Measurements from ENCODE around the gene FAM181A. TPM values are rescaled to one million over a fixed set of nuclear protein-coding genes. Genes with fewer than 3 reads are reported as not detected.

Gene FAM181A
- polyA plus RNA-seq, 1 donor (not counting 4 experiments of a cell fraction or from before 2014, with no cell fraction given) = 0.04 TPM

- Histone ChIP-seq H3K27ac (ENCODE audit: control insufficient read depth, insufficient read depth, low read length) (no peak overlapping the region), H3K27me3 (ENCODE audit: control insufficient read depth, extremely low read depth, insufficient read depth, low read length) (peaks cover 21% of the 10 kb centered on the region), H2AFZ (ENCODE audit: control insufficient read depth, low read length) (no peak overlapping the region), H3K4me2 (ENCODE audit: control insufficient read depth, extremely low read depth, insufficient read depth, low read depth, low read length) (no peak overlapping the region), H4K20me1 (ENCODE audit: control insufficient read depth, extremely low read depth, insufficient read depth, low read length) (no peaks in the 10 kb centered on the region), H3K4me3 (ENCODE audit: control insufficient read depth in 2 of 3, extremely low read depth in 1 of 3, insufficient read depth in 2 of 3, low read depth in 1 of 3, low read length in 3 of 3) (no peak overlapping the region), H3K4me1 (ENCODE audit: control insufficient read depth, extremely low read depth, insufficient read depth, low read length) (no peaks in the 10 kb centered on the region), H3K36me3 (ENCODE audit: control insufficient read depth in 2 of 2, extremely low read depth in 1 of 2, insufficient read depth in 2 of 2, low read length in 2 of 2) (no peaks in the 10 kb centered on the region), H3K9me1 (ENCODE audit: control insufficient read depth, extremely low read depth, insufficient read depth, low read length) (no peaks in the 10 kb centered on the region), H3K79me2 (ENCODE audit: control insufficient read depth, insufficient read depth, low read length) (no peaks in the 10 kb centered on the region), H3K9me3 (ENCODE audit: control insufficient read depth, low read depth, low read length) (no peaks in the 10 kb centered on the region), H3K9ac (ENCODE audit: control insufficient read depth, extremely low read depth, insufficient read depth, low read length) (no peak overlapping the region)
- dilution Hi-C loops (cut with MboI; ENCODE audit: extremely low pct_ligation_motif_present, low sequenced_read_pairs) = no loop called here
- TF ChIP-seq, protein P1, sequence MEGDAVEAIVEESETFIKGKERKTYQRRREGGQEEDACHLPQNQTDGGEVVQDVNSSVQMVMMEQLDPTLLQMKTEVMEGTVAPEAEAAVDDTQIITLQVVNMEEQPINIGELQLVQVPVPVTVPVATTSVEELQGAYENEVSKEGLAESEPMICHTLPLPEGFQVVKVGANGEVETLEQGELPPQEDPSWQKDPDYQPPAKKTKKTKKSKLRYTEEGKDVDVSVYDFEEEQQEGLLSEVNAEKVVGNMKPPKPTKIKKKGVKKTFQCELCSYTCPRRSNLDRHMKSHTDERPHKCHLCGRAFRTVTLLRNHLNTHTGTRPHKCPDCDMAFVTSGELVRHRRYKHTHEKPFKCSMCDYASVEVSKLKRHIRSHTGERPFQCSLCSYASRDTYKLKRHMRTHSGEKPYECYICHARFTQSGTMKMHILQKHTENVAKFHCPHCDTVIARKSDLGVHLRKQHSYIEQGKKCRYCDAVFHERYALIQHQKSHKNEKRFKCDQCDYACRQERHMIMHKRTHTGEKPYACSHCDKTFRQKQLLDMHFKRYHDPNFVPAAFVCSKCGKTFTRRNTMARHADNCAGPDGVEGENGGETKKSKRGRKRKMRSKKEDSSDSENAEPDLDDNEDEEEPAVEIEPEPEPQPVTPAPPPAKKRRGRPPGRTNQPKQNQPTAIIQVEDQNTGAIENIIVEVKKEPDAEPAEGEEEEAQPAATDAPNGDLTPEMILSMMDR (optimal IDR thresholded peaks at IDR 0.05 in 1 of 3, IDR thresholded peaks at IDR 0.05 in 1 of 3, conservative IDR thresholded peaks at IDR 0.05 in 1 of 3; ENCODE audit: extremely low read depth in 1 of 3, insufficient read depth in 2 of 3, low read length in 3 of 3) = no peak
- no peak for TF ChIP-seq EZH2 (IDR thresholded peaks at IDR 0.05; ENCODE audit: low read length)
- no peak for DNase-seq (ENCODE audit: low read depth, low spot score)
- FAIRE-seq = no peak
Measured at GRCh38 chr14:93973607-93974006, 46.5 kb downstream of the FAM181A start.

DNA sequence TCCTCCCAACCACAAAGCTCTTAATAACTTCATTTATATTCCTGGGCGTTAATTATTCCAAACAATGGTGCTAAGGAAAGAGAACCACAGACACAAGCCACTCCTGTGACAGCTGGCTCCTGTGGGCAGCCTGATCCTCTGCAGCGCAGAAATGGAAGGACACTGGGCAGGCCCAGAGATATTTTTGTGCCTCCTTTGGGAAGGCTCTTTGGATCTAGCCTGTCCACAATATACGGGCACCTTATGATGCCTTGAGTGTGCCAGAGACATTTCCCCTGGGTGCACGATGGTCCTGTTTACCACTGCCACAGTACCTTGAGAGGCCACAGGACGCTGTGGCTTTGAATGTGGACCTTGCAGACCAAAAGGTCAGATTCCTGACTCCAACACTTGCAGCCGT is 47.2 kb downstream of the FAM181A start:
- Histone ChIP-seq H3K4me1 (ENCODE audit: control insufficient read depth, extremely low read depth, insufficient read depth, low read length) (no peaks in the 10 kb centered on the region), H3K79me2 (ENCODE audit: control insufficient read depth, insufficient read depth, low read length) (no peaks in the 10 kb centered on the region), H3K27me3 (ENCODE audit: control insufficient read depth, extremely low read depth, insufficient read depth, low read length) (peaks cover 22% of the 10 kb centered on the region), H2AFZ (ENCODE audit: control insufficient read depth, low read length) (no peak overlapping the region), H4K20me1 (ENCODE audit: control insufficient read depth, extremely low read depth, insufficient read depth, low read length) (no peaks in the 10 kb centered on the region), H3K9me3 (ENCODE audit: control insufficient read depth, low read depth, low read length) (no peaks in the 10 kb centered on the region), H3K9me1 (ENCODE audit: control insufficient read depth, extremely low read depth, insufficient read depth, low read length) (no peaks in the 10 kb centered on the region), H3K36me3 (ENCODE audit: control insufficient read depth in 2 of 2, extremely low read depth in 1 of 2, insufficient read depth in 2 of 2, low read length in 2 of 2) (no peaks in the 10 kb centered on the region), H3K9ac (ENCODE audit: control insufficient read depth, extremely low read depth, insufficient read depth, low read length) (no peak overlapping the region), H3K4me3 (ENCODE audit: control insufficient read depth in 2 of 3, extremely low read depth in 1 of 3, insufficient read depth in 2 of 3, low read depth in 1 of 3, low read length in 3 of 3) (no peak overlapping the region), H3K4me2 (ENCODE audit: control insufficient read depth, extremely low read depth, insufficient read depth, low read depth, low read length) (no peak overlapping the region), H3K27ac (ENCODE audit: control insufficient read depth, insufficient read depth, low read length) (no peak overlapping the region)
- DNase-seq (ENCODE audit: low read depth, low spot score) (no peak), FAIRE-seq (no peak)
- TF ChIP-seq, protein P1 (optimal IDR thresholded peaks at IDR 0.05 in 1 of 3, IDR thresholded peaks at IDR 0.05 in 1 of 3, conservative IDR thresholded peaks at IDR 0.05 in 1 of 3; ENCODE audit: extremely low read depth in 1 of 3, insufficient read depth in 2 of 3, low read length in 3 of 3) = no peak
- no peak for TF ChIP-seq EZH2 (IDR thresholded peaks at IDR 0.05; ENCODE audit: low read length)
- dilution Hi-C loops (cut with MboI; ENCODE audit: extremely low pct_ligation_motif_present, low sequenced_read_pairs) = no loop called here

All from keratinocyte (primary cell).